Neutrophil (primary cell): ENCODE measurements around the gene DENND5B.

Source experiments
- H3K27ac ChIP-seq: fragments of 200-600 bp; sonication (generic); 2 replicates; pipeline ENCODE4 v1.5.1; 2016; ENCODE audit warnings: mild to moderate bottlenecking, moderate library complexity
- H3K27me3 ChIP-seq: fragments of 200-600 bp; sonication (generic); 2 replicates; pipeline ENCODE4 v1.6.0; 2016; ENCODE audit warnings: mild to moderate bottlenecking
- H3K36me3 ChIP-seq: fragments of 200-600 bp; sonication (generic); 2 replicates; pipeline ENCODE4 v1.5.1; 2017
- H3K4me1 ChIP-seq, 2 experiments: fragments of 200-600 bp in 1 of 2; sonication (generic) in 1 of 2; 1 replicate in 1 of 2; 2 replicates in 1 of 2; pipeline versions ENCODE4 v1.5.1 to v1.6.1; 2013 to 2016; ENCODE audit warnings: low read depth in 1 of 2, low read length in 1 of 2, mild to moderate bottlenecking in 1 of 2, moderate library complexity in 1 of 2; ENCODE audit not compliant: control insufficient read depth in 1 of 2, insufficient read depth in 1 of 2
- H3K4me3 ChIP-seq, 2 experiments: fragments of 200-600 bp in 1 of 2; sonication (generic) in 1 of 2; 1 replicate in 1 of 2; 2 replicates in 1 of 2; pipeline ENCODE4 v1.5.1; 2013 to 2016; ENCODE audit warnings: low read depth in 1 of 2, low read length in 1 of 2, mild to moderate bottlenecking in 1 of 2, moderate library complexity in 1 of 2
- H3K9me3 ChIP-seq: fragments of 200-600 bp; sonication (generic); 2 replicates; pipeline ENCODE4 v1.5.1; 2016
- TF ChIP-seq, protein P1 (sequence below): fragments of 200-600 bp; sonication (generic); IDR thresholded peaks from 2 replicates; pipeline ENCODE4 v1.5.1; 2016; ENCODE audit warnings: antibody characterized with exemption

DENND5B gene

DNA sequence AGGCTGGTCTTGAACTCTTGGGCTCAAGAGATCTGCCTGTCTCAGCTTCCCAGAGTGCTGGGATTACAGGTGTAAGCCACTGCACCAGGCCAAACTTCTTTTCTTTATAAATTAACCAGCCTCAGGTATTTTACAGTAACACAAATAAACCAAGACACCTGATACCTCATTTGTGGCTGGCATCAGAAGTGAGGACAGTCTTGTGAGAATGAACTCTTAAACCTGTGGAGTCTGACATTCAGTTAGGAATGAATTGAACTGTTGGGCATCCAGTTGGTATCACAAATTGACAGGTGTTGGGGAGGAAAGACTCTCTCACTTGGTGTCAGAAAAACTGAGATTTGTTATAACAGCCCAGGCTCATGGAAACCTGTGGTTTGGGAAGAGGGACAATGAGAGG, 120.5 kb downstream of the DENND5B start:
- TF ChIP-seq, protein P1, sequence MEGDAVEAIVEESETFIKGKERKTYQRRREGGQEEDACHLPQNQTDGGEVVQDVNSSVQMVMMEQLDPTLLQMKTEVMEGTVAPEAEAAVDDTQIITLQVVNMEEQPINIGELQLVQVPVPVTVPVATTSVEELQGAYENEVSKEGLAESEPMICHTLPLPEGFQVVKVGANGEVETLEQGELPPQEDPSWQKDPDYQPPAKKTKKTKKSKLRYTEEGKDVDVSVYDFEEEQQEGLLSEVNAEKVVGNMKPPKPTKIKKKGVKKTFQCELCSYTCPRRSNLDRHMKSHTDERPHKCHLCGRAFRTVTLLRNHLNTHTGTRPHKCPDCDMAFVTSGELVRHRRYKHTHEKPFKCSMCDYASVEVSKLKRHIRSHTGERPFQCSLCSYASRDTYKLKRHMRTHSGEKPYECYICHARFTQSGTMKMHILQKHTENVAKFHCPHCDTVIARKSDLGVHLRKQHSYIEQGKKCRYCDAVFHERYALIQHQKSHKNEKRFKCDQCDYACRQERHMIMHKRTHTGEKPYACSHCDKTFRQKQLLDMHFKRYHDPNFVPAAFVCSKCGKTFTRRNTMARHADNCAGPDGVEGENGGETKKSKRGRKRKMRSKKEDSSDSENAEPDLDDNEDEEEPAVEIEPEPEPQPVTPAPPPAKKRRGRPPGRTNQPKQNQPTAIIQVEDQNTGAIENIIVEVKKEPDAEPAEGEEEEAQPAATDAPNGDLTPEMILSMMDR = no peak

GRCh38 chr12:31466768-31467167, 124.2 kb downstream of the DENND5B start:
- no peak overlapping the region for H3K4me3 ChIP-seq
- no peaks in the 10 kb centered on the region for H3K27me3 ChIP-seq
- TF ChIP-seq, protein P1 = no peak
- H3K4me1 ChIP-seq = no peaks in the 10 kb centered on the region
- no peak overlapping the region for H3K27ac ChIP-seq
- no peaks in the 10 kb centered on the region for H3K9me3 ChIP-seq
- no peaks in the 10 kb centered on the region for H3K36me3 ChIP-seq

More for the DNA sequence above, 120.5 kb downstream of the DENND5B start:
- Histone ChIP-seq H3K4me1 (no peaks in the 10 kb centered on the region), H3K9me3 (no peaks in the 10 kb centered on the region), H3K4me3 (no peak overlapping the region), H3K27ac (no peak overlapping the region), H3K36me3 (no peaks in the 10 kb centered on the region), H3K27me3 (no peaks in the 10 kb centered on the region)

GRCh38 chr12:31465002-31465401, 125.9 kb downstream of the DENND5B start:
- Histone ChIP-seq H3K27ac (no peak overlapping the region), H3K4me3 (no peak overlapping the region), H3K4me1 (no peaks in the 10 kb centered on the region), H3K9me3 (no peaks in the 10 kb centered on the region), H3K36me3 (no peaks in the 10 kb centered on the region), H3K27me3 (no peaks in the 10 kb centered on the region)
- TF ChIP-seq, protein P1 = no peak

- H3K27me3 ChIP-seq = no peaks in the 10 kb centered on the region
- H3K4me3 ChIP-seq = no peak overlapping the region
- H3K36me3 ChIP-seq = no peaks in the 10 kb centered on the region
- H3K4me1 ChIP-seq = no peaks in the 10 kb centered on the region
- no peaks in the 10 kb centered on the region for H3K9me3 ChIP-seq
- TF ChIP-seq, protein P1 = no peak
- no peak overlapping the region for H3K27ac ChIP-seq
Observed at GRCh38 chr12:31460024-31460423, 130.9 kb downstream of the DENND5B start.

DNA sequence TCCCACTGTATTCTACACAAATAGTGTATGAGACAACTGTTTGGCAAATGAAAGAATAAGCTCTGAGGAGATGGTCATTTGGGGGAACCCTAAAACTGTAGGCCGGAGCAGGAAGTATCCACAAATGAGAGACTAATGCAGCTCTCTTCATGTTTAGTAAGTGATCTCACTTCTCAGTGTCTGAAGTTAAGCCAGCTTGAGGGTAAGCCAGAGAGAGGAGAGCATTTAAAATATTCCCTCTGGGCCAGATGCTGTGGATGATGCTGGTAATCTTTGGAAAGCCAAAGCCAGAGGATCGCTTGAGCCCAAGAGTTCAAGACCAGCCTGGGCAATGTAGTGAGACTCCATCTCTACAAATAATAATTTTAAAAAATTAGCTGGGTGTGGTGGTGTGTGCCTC, 134.4 kb downstream of the DENND5B start:
- TF ChIP-seq, protein P1 = no peak
- Histone ChIP-seq H3K4me3 (no peak overlapping the region), H3K9me3 (no peaks in the 10 kb centered on the region), H3K27ac (no peak overlapping the region), H3K27me3 (no peaks in the 10 kb centered on the region), H3K36me3 (no peaks in the 10 kb centered on the region), H3K4me1 (no peaks in the 10 kb centered on the region)

GRCh38 chr12:31444736-31445135, 146.2 kb downstream of the DENND5B start:
- Histone ChIP-seq H3K27me3 (no peaks in the 10 kb centered on the region), H3K4me3 (no peak overlapping the region), H3K36me3 (no peaks in the 10 kb centered on the region), H3K27ac (no peak overlapping the region), H3K9me3 (no peaks in the 10 kb centered on the region), H3K4me1 (no peaks in the 10 kb centered on the region)
- TF ChIP-seq, protein P1 = no peak
